Gastrocnemius medialis (tissue), 4 donors: ENCODE results near the gene APOL6. TPM values are rescaled to one million over a fixed set of nuclear protein-coding genes. Genes with fewer than 3 reads are reported as not detected.

Experiments
- ATAC-seq, 2 donors: fragments of 150-250 bp; one replicate each; pipeline ENCODE4 v1.9.1; 2016
- DNase-seq, 2 donors: peaks; one replicate each; pipeline ENCODE4 v3.0.0-alpha.2; 2019
- H3K27ac ChIP-seq, 4 donors: fragments of 200-600 bp; sonication (generic); 1 replicate in 1 of 4; 2 replicates in 3 of 4; pipeline ENCODE4 v1.5.1; 2016 to 2018; ENCODE audit warnings: mild to moderate bottlenecking in 2 of 4, moderate library complexity in 1 of 4
- H3K27me3 ChIP-seq, 3 donors: fragments of 200-600 bp; sonication (generic) in 2 of 3; 1 replicate in 1 of 3; 2 replicates in 2 of 3; pipeline versions ENCODE4 v1.5.1 to v1.6.0; 2016 to 2019; ENCODE audit warnings: mild to moderate bottlenecking in 1 of 3, moderate library complexity in 1 of 3
- H3K36me3 ChIP-seq, 2 donors: fragments of 200-600 bp; sonication (generic) in 1 of 2; one replicate each; pipeline ENCODE4 v1.5.1; 2017 to 2018
- H3K4me1 ChIP-seq, 2 donors: fragments of 200-600 bp; sonication (generic) in 1 of 2; one replicate each; pipeline ENCODE4 v1.5.1; 2016 to 2017; ENCODE audit warnings: mild to moderate bottlenecking in 2 of 2
- H3K4me3 ChIP-seq, 4 donors: fragments of 200-600 bp; sonication (generic) in 3 of 4; 1 replicate in 1 of 4; 2 replicates in 3 of 4; pipeline ENCODE4 v1.5.1; 2016 to 2019; ENCODE audit warnings: mild to moderate bottlenecking in 2 of 4
- H3K9me3 ChIP-seq, 3 donors: fragments of 200-600 bp; sonication (generic) in 2 of 3; 1 replicate in 1 of 3; 2 replicates in 2 of 3; pipeline ENCODE4 v1.5.1; 2016 to 2019
- POLR2A ChIP-seq, 2 donors: fragments of 450-650 bp; IDR thresholded peaks; one replicate each; pipeline ENCODE4 v1.6.1; 2017; ENCODE audit warnings: antibody characterized with exemption in 2 of 2, mild to moderate bottlenecking in 2 of 2, moderate library complexity in 2 of 2
- in situ Hi-C, 4 donors: fragments of 200-750 bp; cut with MboI; loops; one replicate each; pipeline versions ENCODE4 v1.15.0 to v1.8.0; 2017; ENCODE audit warnings: low sequenced_read_pairs in 4 of 4
- intact Hi-C: fragments of 100-400 bp; cut with DNase I; formaldehyde crosslinking; loops from one replicate; pipeline ENCODE4 v1.15.1; 2023; ENCODE audit warnings: low total_unique reads
- total RNA-seq, 4 donors: library from RNA; depleted of rRNA; stranded (reverse); fragments of >200 nt; gene quantifications; one replicate each; pipeline versions ENCODE4 v1.1.0 to v1.2.3, GENCODE V29; 2016
- TF ChIP-seq, protein P1 (sequence below), 5 experiments: fragments of 450-650 bp in 3 of 5; fragments of 200-600 bp in 2 of 5; sonication (generic) in 2 of 5; IDR thresholded peaks in 4 of 5; conservative IDR thresholded peaks in 1 of 5; 1 replicate in 4 of 5; 2 replicates in 1 of 5; pipeline ENCODE4 v1.5.1; 2016 to 2019; ENCODE audit warnings: antibody characterized with exemption in 5 of 5, mild to moderate bottlenecking in 3 of 5, moderate library complexity in 3 of 5

Gene APOL6
- total RNA-seq, 4 donors from 2014 or later, result 1.5 to 4.5 (median 2.9) TPM

DNA sequence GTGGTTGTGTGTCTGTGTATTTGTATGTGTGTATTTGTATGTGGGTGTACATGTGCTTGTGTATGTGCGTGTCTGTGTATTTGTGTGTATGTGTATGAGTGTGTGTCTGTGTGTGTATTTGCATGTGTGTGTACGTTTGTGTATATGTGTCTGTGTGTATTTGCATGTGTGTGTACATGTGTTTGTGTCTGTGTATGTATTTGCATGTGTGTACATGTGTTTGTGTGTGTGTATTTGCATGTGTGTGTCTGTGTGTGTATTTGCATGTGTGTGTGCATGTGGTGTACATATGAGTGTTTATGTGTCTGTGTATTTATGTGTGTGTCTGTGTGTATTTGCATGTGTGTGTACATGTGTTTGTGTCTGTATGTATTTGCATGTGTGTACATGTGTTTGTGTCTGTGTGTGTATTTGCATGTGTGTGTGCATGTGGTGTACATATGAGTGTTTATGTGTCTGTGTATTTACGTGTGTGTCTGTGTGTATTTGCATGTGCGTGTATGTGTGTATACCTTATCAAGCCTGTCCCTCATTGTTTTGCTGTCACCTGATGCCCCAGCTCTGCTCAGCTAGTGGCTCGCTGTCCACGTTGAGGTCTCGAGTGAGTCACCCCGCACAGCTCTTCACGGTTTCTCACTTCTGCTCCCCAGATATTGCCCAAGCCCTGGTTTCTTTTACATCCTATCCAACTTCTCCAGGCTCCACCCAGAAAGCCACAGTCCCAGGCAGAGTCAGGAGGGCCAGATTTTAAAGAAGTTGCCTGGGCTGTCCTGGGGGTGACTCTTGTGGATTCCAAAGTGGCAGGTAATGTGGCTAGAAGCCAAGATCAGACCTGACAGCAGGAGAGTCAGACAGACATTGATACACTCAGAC, 46.3 kb upstream of the APOL6 start:
- peaks cover 48 to 50% of the 10 kb centered on the region in 2 donors for H3K4me1 ChIP-seq
- peak; percentile 88 to 94 for DNase-seq
- in situ Hi-C loops, result no loop called here
- H3K36me3 ChIP-seq, result no peaks in the 10 kb centered on the region
- ATAC-seq, result peak; percentile 68 to 94
- no peaks in the 10 kb centered on the region for H3K9me3 ChIP-seq
- intact Hi-C loops, result no loop called here
- no peak overlapping the region for H3K4me3 ChIP-seq
- TF ChIP-seq, protein P1, sequence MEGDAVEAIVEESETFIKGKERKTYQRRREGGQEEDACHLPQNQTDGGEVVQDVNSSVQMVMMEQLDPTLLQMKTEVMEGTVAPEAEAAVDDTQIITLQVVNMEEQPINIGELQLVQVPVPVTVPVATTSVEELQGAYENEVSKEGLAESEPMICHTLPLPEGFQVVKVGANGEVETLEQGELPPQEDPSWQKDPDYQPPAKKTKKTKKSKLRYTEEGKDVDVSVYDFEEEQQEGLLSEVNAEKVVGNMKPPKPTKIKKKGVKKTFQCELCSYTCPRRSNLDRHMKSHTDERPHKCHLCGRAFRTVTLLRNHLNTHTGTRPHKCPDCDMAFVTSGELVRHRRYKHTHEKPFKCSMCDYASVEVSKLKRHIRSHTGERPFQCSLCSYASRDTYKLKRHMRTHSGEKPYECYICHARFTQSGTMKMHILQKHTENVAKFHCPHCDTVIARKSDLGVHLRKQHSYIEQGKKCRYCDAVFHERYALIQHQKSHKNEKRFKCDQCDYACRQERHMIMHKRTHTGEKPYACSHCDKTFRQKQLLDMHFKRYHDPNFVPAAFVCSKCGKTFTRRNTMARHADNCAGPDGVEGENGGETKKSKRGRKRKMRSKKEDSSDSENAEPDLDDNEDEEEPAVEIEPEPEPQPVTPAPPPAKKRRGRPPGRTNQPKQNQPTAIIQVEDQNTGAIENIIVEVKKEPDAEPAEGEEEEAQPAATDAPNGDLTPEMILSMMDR (IDR thresholded peaks at IDR 0.05 in 4 of 5, conservative IDR thresholded peaks at IDR 0.05 in 1 of 5), result no peak
- TF ChIP-seq POLR2A (IDR thresholded peaks at IDR 0.05), result peak in 1 of 2 donors; percentile 37
- H3K27ac ChIP-seq, result peak overlapping the region; percentile 92 to 97 (median 97)
- no peaks in the 10 kb centered on the region for H3K27me3 ChIP-seq

- intact Hi-C loops, result no loop called here
- ATAC-seq (peak in 1 of 2 donors; percentile 7), DNase-seq (peak in 1 of 2 donors; percentile 69)
- Histone ChIP-seq H3K36me3 (no peaks in the 10 kb centered on the region), H3K27ac (peak overlapping the region; percentile 92 to 97 (median 97)), H3K4me1 (peaks cover 47 to 50% of the 10 kb centered on the region in 2 donors), H3K27me3 (no peaks in the 10 kb centered on the region), H3K9me3 (no peaks in the 10 kb centered on the region), H3K4me3 (no peak overlapping the region)
- no peak for TF ChIP-seq POLR2A (IDR thresholded peaks at IDR 0.05)
- TF ChIP-seq, protein P1 (IDR thresholded peaks at IDR 0.05 in 4 of 5, conservative IDR thresholded peaks at IDR 0.05 in 1 of 5), result no peak
- in situ Hi-C loops, result no loop called here
These were observed 43.5 kb upstream of the APOL6 start for GRCh38 chr22:35604621-35605368.

- ATAC-seq, result no peak
- no peak overlapping the region for H3K4me3 ChIP-seq
- intact Hi-C loops (no loop called here), in situ Hi-C loops (no loop called here)
- no peak for TF ChIP-seq POLR2A (IDR thresholded peaks at IDR 0.05)
- TF ChIP-seq, protein P1 (IDR thresholded peaks at IDR 0.05 in 4 of 5, conservative IDR thresholded peaks at IDR 0.05 in 1 of 5), result no peak
- no peaks in the 10 kb centered on the region for H3K36me3 ChIP-seq
- H3K9me3 ChIP-seq, result no peaks in the 10 kb centered on the region
- H3K27me3 ChIP-seq, result no peaks in the 10 kb centered on the region
- H3K4me1 ChIP-seq, result peaks cover 47 to 50% of the 10 kb centered on the region in 2 donors
- DNase-seq, result no peak
- H3K27ac ChIP-seq, result peak overlapping the region; percentile 92 to 97 (median 97)
These were observed 42.9 kb upstream of the APOL6 start for GRCh38 chr22:35605369-35605680.

DNA sequence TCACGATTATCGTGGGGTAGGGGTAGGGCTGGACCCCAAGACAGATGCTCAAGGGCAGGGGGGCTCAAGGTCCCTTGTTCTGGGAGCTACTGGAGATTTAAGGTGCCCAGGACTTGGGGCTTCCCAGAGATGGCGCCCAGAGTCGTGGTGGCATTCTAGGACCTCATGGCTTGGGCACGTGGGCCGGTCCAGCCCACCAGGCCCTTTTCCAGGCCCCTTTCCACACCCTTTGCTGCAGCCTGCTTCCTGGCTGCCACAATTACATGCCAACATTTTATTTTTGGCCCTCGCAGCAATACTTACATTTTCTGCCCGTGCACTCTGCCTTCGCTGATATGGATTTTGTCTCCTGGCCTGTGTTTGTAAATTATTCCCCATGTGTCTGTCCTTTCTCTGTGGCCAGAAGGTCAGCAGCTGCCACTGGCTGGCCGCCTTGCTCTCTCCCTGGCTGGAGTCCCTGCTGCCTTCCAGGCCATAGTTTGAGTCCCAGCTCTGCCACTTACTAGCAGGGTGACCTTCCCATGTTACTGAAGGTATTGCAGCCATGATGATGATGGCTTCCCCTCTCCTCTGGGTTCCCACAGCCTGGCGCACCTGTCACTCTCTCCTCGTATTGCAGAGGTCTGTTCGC, 42.3 kb upstream of the APOL6 start:
- peak in 1 of 2 donors; percentile 87 for DNase-seq
- Histone ChIP-seq H3K36me3 (no peaks in the 10 kb centered on the region), H3K27me3 (no peaks in the 10 kb centered on the region), H3K9me3 (no peaks in the 10 kb centered on the region), H3K4me1 (peaks cover 48 to 50% of the 10 kb centered on the region in 2 donors), H3K27ac (peak overlapping the region; percentile 92 to 97 (median 97)), H3K4me3 (no peak overlapping the region)
- in situ Hi-C loops, result no loop called here
- intact Hi-C loops, result no loop called here
- ATAC-seq, result peak in 1 of 2 donors; percentile 32
- no peak for TF ChIP-seq POLR2A (IDR thresholded peaks at IDR 0.05)
- TF ChIP-seq, protein P1 (IDR thresholded peaks at IDR 0.05 in 4 of 5, conservative IDR thresholded peaks at IDR 0.05 in 1 of 5), result no peak
